Measurements from ENCODE around the gene NMRAL1. TPM values are rescaled to one million over a fixed set of nuclear protein-coding genes. Genes with fewer than 3 reads are reported as not detected.

Gene NMRAL1
- total RNA-seq, 1 donor, result 24.8 TPM

- Histone ChIP-seq H3K4me1 (ENCODE audit: insufficient read depth, low read length) (peaks cover 26% of the 10 kb centered on the region), H3K27me3 (ENCODE audit: insufficient read depth, low read length) (no peaks in the 10 kb centered on the region), H3K4me3 (ENCODE audit: low read length) (no peak overlapping the region), H3K9me3 (ENCODE audit: low read depth, low read length) (no peaks in the 10 kb centered on the region)
These were observed 13.0 kb downstream of the NMRAL1 start for GRCh38 chr16:4461250-4462085.

- H3K4me3 ChIP-seq (ENCODE audit: low read length), result no peak overlapping the region
- H3K4me1 ChIP-seq (ENCODE audit: insufficient read depth, low read length), result peaks cover 20% of the 10 kb centered on the region
- H3K27me3 ChIP-seq (ENCODE audit: insufficient read depth, low read length), result no peaks in the 10 kb centered on the region
- no peaks in the 10 kb centered on the region for H3K9me3 ChIP-seq (ENCODE audit: low read depth, low read length)
These were observed 13.5 kb downstream of the NMRAL1 start for GRCh38 chr16:4460936-4461249.

GRCh38 chr16:4455951-4456350, 18.5 kb downstream of the NMRAL1 start:
- H3K9me3 ChIP-seq (ENCODE audit: low read depth, low read length), result no peaks in the 10 kb centered on the region
- no peaks in the 10 kb centered on the region for H3K27me3 ChIP-seq (ENCODE audit: insufficient read depth, low read length)
- no peak overlapping the region for H3K4me3 ChIP-seq (ENCODE audit: low read length)
- H3K4me1 ChIP-seq (ENCODE audit: insufficient read depth, low read length), result peaks cover 20% of the 10 kb centered on the region

- Histone ChIP-seq H3K4me1 (ENCODE audit: insufficient read depth, low read length) (peaks cover 19% of the 10 kb centered on the region), H3K27me3 (ENCODE audit: insufficient read depth, low read length) (no peaks in the 10 kb centered on the region), H3K4me3 (ENCODE audit: low read length) (no peak overlapping the region), H3K9me3 (ENCODE audit: low read depth, low read length) (no peaks in the 10 kb centered on the region)
These were observed 19.3 kb downstream of the NMRAL1 start for GRCh38 chr16:4455081-4455480.

- H3K4me3 ChIP-seq (ENCODE audit: low read length), result no peak overlapping the region
- H3K4me1 ChIP-seq (ENCODE audit: insufficient read depth, low read length), result peaks cover 14% of the 10 kb centered on the region
- H3K27me3 ChIP-seq (ENCODE audit: insufficient read depth, low read length), result no peaks in the 10 kb centered on the region
- H3K9me3 ChIP-seq (ENCODE audit: low read depth, low read length), result no peaks in the 10 kb centered on the region
These were observed 19.8 kb downstream of the NMRAL1 start for GRCh38 chr16:4454623-4455022.

- Histone ChIP-seq H3K4me3 (ENCODE audit: low read length) (no peak overlapping the region), H3K9me3 (ENCODE audit: low read depth, low read length) (no peaks in the 10 kb centered on the region), H3K4me1 (ENCODE audit: insufficient read depth, low read length) (no peaks in the 10 kb centered on the region), H3K27me3 (ENCODE audit: insufficient read depth, low read length) (no peaks in the 10 kb centered on the region)
These were observed 21.8 kb downstream of the NMRAL1 start for GRCh38 chr16:4452674-4453073.

- H3K9me3 ChIP-seq (ENCODE audit: low read depth, low read length), result no peaks in the 10 kb centered on the region
- no peaks in the 10 kb centered on the region for H3K27me3 ChIP-seq (ENCODE audit: insufficient read depth, low read length)
- no peak overlapping the region for H3K4me3 ChIP-seq (ENCODE audit: low read length)
- H3K4me1 ChIP-seq (ENCODE audit: insufficient read depth, low read length), result no peaks in the 10 kb centered on the region
These were observed 23.4 kb downstream of the NMRAL1 start for GRCh38 chr16:4450931-4451519.

GRCh38 chr16:4450430-4450829, 24.0 kb downstream of the NMRAL1 start:
- no peaks in the 10 kb centered on the region for H3K9me3 ChIP-seq (ENCODE audit: low read depth, low read length)
- H3K4me3 ChIP-seq (ENCODE audit: low read length), result no peak overlapping the region
- no peaks in the 10 kb centered on the region for H3K4me1 ChIP-seq (ENCODE audit: insufficient read depth, low read length)
- no peaks in the 10 kb centered on the region for H3K27me3 ChIP-seq (ENCODE audit: insufficient read depth, low read length)

GRCh38 chr16:4443986-4444385, 30.4 kb downstream of the NMRAL1 start:
- Histone ChIP-seq H3K4me1 (ENCODE audit: insufficient read depth, low read length) (no peaks in the 10 kb centered on the region), H3K9me3 (ENCODE audit: low read depth, low read length) (no peaks in the 10 kb centered on the region), H3K27me3 (ENCODE audit: insufficient read depth, low read length) (no peaks in the 10 kb centered on the region), H3K4me3 (ENCODE audit: low read length) (no peak overlapping the region)

- Histone ChIP-seq H3K4me3 (ENCODE audit: low read length) (no peak overlapping the region), H3K9me3 (ENCODE audit: low read depth, low read length) (no peaks in the 10 kb centered on the region), H3K27me3 (ENCODE audit: insufficient read depth, low read length) (no peaks in the 10 kb centered on the region), H3K4me1 (ENCODE audit: insufficient read depth, low read length) (no peaks in the 10 kb centered on the region)
These were observed 31.2 kb downstream of the NMRAL1 start for GRCh38 chr16:4443271-4443670.

- no peak overlapping the region for H3K4me3 ChIP-seq (ENCODE audit: low read length)
- H3K27me3 ChIP-seq (ENCODE audit: insufficient read depth, low read length), result no peaks in the 10 kb centered on the region
- no peaks in the 10 kb centered on the region for H3K4me1 ChIP-seq (ENCODE audit: insufficient read depth, low read length)
- H3K9me3 ChIP-seq (ENCODE audit: low read depth, low read length), result no peaks in the 10 kb centered on the region
These were observed 32.1 kb downstream of the NMRAL1 start for GRCh38 chr16:4442371-4442770.

GRCh38 chr16:4437366-4437765, 37.1 kb downstream of the NMRAL1 start:
- no peaks in the 10 kb centered on the region for H3K9me3 ChIP-seq (ENCODE audit: low read depth, low read length)
- H3K4me1 ChIP-seq (ENCODE audit: insufficient read depth, low read length), result no peaks in the 10 kb centered on the region
- H3K27me3 ChIP-seq (ENCODE audit: insufficient read depth, low read length), result no peaks in the 10 kb centered on the region
- no peak overlapping the region for H3K4me3 ChIP-seq (ENCODE audit: low read length)

- Histone ChIP-seq H3K9me3 (ENCODE audit: low read depth, low read length) (no peaks in the 10 kb centered on the region), H3K4me3 (ENCODE audit: low read length) (no peak overlapping the region), H3K27me3 (ENCODE audit: insufficient read depth, low read length) (no peaks in the 10 kb centered on the region), H3K4me1 (ENCODE audit: insufficient read depth, low read length) (no peaks in the 10 kb centered on the region)
These were observed 38.9 kb downstream of the NMRAL1 start for GRCh38 chr16:4435337-4436067.

- Histone ChIP-seq H3K9me3 (ENCODE audit: low read depth, low read length) (no peaks in the 10 kb centered on the region), H3K4me3 (ENCODE audit: low read length) (no peak overlapping the region), H3K4me1 (ENCODE audit: insufficient read depth, low read length) (no peaks in the 10 kb centered on the region), H3K27me3 (ENCODE audit: insufficient read depth, low read length) (no peaks in the 10 kb centered on the region)
These were observed 40.3 kb downstream of the NMRAL1 start for GRCh38 chr16:4433914-4434787.

- H3K4me1 ChIP-seq (ENCODE audit: insufficient read depth, low read length), result no peaks in the 10 kb centered on the region
- H3K27me3 ChIP-seq (ENCODE audit: insufficient read depth, low read length), result no peaks in the 10 kb centered on the region
- H3K9me3 ChIP-seq (ENCODE audit: low read depth, low read length), result no peaks in the 10 kb centered on the region
- H3K4me3 ChIP-seq (ENCODE audit: low read length), result no peak overlapping the region
These were observed 41.2 kb downstream of the NMRAL1 start for GRCh38 chr16:4433228-4433627.
